M059J (cell line): Measurements from ENCODE around the gene PIKFYVE. TPM values are rescaled to one million over a fixed set of nuclear protein-coding genes. Genes with fewer than 3 reads are reported as not detected.
A peak's percentile ranks its signal among the peaks of the same experiment; 100 is the strongest.
"Not testable (repeated sequence)": the region's sequence is repeated elsewhere in the genome, so short reads cannot be mapped to it uniquely, and the experiment has no call there.

Source experiments
- DNase-seq: peaks from one replicate; pipeline ENCODE4 v3.0.0-alpha.2; 2012; ENCODE audit warnings: low read depth
- total RNA-seq: library from RNA; depleted of rRNA; stranded (reverse); fragments of >200 nt; shearing (Covaris generic); gene quantifications from 2 replicates; pipeline ENCODE4 v1.2.3, GENCODE V29; 2014

PIKFYVE gene
- total RNA-seq, 1 experiment from 2014 or later = 16.6 TPM

DNA sequence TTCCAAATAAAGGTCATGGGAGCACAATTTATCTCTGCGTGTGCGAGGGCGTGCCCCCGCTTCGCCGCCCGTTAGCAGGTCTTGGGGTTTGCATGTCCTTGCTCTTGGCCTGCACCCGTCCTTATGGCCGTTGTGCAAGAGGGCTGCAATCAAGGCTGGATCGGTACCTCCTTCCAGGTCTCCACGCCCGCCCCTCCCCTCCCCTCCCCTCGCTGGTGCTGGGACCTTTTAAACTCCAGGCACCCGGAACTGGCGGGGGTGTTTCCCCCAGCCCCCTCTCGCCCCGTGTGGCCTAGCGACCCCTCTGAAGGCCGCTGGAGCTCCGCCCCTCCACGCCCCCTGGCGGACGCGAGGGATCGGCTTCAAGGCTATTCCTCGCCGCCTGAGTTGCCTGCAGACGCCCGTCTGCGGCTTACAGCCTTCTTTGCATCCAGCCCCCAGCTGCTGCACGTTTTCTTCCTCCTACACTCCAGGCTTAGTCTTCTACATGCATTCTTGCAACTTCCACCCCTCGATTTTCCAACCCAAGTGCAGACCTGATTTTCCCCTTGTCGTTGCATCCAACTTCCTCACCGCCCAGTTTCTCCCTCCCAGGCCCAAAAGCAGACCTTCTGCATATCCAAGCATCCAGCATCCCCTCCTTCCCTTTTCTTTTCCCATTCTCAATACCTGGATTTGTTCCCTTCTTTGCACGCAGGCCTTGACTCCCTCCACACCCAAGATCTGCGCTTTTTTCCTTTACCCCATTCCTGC is 11.8 kb upstream of the PIKFYVE start:
- peak; percentile 67 for DNase-seq

DNA sequence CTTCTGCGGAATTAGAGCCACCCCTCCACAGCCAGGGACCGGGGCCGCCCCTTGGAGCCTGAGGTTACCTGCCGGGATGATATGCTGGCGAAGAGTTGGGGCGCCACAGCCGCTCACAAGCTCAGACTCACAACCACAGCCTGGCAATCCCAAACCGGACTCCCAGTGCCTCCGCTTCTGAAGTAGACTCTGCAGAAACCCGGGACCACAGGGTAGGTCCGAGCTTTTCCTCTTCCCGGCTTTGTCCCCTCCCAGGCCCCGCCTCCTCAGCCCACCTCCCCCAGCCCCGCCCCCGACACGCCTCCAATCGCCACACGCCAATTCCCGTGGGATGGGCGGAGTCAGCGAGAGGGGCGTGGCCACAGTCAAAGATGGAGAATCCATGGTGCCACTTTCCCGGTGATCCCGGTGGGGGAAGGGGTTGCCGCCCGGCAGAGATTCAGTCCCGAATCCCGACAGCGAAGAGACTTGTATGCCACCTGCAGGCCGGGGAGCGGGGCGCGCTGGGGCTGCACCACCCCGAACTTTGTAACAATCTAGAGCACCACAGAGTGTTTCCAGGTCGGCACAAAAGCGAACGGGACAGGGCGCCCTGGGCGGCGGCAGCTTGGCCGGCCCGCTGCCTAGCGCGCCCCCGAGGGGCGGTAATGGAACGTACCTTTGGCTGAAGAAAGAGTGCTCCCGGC is 11.0 kb upstream of the PIKFYVE start, which contains the start of gene IDH1:
IDH1 (minus strand) TSS at position 201 of the 686 bp plus-strand sequence. CDS start 3,520 bp downstream, outside the sequence.
- DNase-seq = peak; percentile 93

DNA sequence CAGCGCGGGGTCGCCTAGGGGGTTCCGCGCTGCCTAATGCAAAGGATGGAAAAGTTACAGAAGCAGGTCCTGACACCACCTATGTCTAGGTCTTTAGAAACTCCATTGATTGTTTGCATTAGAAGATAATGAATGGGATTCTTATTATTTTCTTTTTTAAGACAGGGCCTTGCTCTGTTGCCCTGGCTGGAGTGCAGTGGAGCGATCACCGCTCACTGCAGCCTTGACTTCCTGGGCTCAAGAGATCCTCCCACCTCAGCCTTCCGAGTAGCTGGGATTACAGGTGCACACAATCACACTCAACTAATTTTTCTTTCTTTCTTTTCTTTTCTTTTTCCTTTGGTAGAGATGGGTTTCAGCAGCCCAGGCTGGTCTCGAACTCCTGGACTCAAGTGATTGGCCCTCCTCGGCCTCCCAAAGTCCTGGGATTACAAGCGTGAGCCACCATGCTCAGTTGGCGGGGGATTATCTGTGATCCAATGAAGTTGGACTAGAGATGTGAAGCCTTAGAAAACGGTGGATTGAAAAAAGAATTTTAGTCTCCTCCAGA is 10.4 kb upstream of the PIKFYVE start:
- no peak for DNase-seq

DNA sequence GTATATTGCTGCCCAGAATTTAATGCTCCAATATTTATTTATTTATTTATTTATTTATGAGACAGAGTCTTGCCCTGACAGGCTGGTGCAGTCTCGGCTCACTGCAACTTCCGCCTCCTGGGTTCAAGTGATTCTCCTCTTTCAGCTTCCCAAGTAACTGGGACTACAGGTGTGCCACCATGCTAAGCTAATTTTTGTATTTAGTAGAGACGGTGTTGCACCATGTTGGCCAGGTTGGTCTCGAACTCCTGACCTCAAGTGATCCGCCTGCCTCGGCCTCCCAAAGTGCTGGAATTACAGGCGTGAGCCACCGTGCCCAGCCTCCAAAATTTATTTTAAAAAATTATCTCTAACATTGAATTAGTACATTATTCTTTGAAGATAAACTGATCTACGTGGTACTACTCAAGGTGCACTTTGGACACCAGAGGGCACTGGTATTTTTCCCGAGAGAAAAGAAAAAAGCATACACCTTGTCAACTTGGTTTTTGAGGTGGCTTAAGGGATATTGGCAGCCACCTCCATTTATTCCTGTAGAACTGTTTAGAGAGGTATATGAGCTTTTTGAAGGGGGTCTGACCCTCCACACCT is 9.8 kb upstream of the PIKFYVE start:
- no peak for DNase-seq

DNA sequence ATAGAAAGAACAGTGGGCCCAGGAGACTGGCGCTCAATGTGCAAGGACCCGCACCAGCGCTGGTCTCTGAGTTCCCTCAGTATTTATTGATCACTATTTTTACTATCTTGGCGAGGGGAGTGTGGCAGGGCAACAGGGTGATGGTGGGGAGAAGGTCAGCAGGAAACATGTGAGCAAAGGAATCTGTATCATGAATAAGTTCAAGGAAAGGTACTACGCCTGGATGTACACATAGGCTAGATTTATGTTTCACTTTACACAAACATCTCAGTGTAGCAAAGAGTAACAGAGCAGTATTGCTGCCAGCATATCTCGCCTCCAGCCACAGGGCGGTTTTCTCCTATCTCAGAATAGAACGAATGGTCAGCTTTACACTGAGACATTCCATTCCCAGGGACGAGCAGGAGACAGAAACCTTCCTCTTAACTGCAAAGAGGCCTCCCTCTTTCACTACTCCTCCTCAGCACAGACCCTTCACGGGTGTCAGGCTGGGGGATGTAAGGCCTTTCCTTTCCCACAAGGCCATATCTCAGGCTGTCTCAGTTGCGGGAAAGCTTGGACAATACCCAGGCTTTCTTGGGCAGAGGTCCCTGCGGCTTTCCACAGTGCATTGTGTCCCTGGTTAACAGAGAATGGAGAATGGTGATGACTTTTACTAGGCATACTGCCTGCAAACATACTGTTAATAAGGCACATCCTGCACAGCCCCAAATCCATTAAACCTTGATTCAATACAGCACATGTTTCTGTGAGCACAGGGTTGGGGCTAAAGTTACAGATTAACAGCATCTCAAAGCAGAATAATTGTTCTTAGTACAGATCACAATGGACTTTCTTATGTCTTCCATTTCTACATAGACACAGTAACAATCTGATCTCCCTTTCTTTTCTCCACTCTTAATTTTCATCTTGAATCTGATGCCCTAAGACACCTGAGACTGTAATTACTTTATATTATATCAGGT is 8.9 kb upstream of the PIKFYVE start:
- DNase-seq = not testable (repeated sequence)

DNA sequence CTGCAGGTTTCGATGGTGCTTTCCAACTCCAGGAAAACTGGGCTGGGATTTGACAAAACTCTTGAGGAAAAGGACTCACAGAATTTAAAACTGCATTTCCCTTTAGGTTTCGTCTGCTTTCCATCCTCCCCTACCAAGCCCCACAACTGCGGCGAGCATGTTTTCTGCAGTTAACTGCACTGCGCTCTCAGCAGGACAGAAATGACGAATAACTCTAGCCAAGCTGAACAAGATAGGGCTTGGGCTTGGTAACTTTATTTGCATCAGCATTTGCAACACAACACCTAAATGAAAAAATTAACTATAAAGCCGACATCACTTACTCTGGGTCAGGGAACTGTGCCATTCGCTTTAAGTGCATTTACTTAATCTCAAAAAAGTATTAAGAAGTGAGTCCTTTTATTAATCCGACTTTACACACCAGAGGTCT is 669 bp upstream of the PIKFYVE start:
- peak; percentile 29 for DNase-seq

DNA sequence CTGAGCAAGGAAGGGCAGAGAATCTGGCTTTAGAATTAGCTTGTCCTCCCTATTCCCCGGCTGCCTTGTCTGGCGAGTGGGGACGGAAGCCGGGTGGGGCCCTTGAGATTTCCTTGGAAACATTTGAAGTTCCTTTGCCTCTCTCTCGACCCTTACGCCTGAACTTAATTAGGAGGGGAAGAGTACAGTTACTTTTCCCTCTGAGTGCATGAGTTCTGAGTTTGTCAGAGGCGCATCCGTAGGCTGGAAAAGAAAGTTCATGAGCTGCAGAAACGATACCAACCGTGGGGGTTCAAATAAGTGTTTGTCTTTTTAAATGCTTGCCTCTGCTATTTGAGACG is 468 bp downstream of the PIKFYVE start:
- DNase-seq = no peak

DNA sequence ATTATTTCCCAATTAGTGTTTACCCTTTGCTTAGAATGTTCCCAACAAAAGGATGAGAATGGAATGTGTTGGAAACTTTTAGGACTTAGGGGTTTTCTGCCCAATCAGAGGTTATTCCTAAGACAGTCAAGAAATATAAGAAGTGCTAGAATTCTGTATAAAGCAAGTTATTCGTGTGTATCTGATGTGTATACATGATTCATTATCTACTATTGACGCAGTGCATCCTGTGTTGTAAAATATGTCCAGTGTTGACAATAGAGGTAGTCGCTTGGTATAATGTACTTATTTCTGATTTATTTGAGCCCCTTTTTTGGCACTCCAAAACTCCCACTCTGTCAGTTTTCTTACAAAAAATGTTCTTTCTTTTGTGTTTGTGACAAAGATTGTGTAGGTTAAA is 881 bp downstream of the PIKFYVE start:
- no peak for DNase-seq

DNA sequence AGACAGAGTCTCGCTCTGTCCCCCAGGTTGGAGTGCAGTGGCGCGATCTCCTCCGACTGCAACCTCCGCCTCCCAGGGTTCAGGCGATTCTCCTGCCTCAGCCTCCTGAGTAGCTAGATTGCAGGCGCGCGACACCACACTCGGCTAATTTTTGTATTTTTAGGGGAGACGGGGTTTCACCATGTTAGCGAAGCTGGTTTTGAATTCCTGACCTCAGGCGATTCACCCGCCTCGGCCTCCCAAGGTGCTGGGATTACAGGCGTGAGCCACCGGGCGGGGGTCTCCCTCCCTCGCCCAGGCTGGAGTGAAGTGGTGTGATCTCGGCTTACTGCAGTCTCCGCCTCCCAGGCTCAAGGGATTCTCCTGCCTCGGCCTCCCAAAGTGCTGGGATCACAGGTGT is 1.5 kb downstream of the PIKFYVE start:
- DNase-seq = not testable (repeated sequence)

DNA sequence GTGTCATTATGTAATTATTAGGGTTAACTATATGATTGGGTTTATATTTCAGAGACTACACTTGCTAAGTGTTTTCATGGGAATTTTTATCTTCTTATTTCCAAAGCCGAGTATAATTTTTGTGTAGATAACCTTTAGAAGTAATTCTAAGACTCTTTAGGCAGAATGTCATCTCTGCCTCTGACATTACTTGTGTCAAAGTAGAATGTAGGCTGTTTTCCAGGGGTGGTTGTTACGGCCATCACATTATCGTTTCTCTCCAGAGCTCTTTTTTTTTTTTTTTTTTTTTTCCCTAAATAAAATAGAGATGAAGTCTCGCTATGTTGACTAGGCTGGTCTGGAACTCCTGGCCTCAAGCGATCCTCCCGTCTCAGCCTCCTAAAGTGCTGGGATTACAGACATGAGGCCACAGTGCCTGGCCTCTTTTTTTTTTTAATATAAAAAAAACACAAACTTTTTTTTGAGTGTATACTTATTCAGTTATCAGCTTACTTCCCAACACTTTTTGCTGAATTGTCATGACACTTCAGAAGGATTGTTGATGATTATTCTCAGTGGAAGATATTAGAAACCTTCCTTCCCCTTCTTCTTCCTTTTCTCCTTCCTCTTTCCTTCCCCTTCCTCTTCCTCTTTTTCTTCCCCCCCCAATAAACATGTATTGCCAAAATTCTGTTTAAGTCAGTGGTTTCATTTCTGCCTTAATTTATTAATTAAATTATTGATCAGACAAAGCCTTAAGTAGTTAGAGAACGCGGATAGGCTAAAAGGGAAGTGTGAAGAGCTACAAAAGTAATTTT is 2.3 kb downstream of the PIKFYVE start:
- DNase-seq = no peak

DNA sequence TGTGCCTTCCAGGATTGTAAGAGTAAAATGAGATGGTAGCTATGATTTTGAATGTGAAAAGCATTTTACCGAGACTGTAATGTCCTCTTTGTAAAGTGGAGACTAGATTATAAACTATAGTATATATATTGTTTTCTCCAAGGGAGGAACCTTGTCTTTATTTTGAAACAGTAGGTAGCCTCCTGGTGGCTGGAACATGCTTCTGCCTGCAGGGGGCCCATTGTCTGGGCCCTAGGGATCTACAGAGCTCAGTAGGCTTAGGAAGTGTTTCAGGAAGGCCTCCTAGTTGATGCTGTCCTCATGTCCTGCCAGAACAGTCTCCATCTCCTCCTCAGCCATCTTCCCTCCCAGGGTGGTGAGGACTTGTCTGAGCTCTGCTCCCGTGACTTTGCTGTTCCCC is 3.0 kb downstream of the PIKFYVE start:
- DNase-seq = no peak

DNA sequence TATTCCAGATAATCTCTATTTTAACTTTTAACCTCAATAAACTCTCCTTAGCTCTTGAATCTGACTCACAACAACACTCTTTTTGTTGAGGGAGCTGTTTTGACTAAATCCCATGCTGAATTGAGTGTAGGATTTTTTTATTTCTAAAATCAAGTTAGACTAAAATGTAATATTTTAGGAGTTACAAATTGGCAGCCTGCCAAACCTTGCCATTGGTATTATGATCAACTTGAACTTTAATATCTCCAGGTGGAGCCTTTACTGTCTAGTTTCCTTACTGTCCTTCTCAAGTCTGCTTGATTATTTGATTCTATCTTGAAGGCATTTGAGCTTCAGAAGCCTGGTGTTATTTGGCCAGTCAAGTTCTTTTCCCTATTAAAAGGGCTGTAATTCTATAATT is 8.7 kb downstream of the PIKFYVE start:
- no peak for DNase-seq

DNA sequence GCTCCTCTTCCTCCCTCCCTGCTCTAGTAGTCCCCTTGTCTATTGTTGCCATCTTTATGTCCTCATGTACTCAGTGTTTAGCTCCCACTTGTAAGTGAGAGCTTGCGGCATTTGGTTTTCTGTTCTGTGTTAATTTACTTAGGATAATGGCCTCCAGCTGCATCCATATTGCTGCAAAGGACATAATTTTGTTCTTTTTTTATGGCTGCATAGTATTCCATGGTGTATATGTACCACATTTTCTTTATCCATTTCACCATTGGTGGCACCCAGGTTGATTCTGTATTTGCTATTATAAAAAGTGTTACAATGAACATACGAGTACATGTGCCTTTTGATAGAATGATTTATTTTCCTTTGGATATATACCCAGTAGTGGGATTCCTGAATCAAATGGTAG is 12.5 kb downstream of the PIKFYVE start:
- DNase-seq = no peak

DNA sequence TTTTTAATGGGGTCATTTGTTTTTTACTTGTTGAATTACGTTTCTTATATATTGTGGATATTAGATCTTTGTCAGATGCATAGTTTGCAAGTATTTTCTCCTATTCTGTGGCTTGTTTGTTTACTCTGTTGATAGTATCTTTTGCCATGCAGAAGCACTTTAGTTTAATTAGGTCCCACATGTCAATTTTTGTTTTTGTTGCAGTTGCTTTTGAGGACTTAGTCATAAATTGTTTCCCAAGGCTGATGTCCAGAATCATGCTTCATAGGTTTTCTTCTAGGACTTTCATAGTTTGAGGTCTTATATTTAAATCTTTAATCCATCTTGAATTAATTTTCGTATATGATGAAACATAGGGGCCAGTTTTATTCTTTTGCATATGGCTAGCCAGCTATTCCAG is 13.2 kb downstream of the PIKFYVE start:
- DNase-seq = peak; percentile 43

DNA sequence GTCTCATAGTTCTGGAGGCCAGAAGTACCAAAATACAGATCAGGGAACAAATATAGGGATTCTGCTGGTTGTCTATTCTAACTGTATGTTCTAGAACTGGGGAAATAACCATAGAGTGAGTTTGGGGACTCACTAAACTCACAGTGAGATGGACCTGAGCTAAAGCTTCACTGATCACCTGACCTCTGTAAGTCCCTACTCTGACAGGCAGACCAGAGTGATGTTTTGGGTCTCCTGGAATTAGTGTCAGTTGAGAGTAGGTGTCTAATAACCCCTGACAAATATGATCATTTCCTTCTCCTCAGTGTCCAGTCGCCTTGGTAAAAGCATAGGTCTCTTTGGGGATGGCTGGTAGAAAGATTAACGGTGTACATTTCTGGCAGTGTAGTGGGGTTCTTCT is 14.2 kb downstream of the PIKFYVE start:
- no peak for DNase-seq

DNA sequence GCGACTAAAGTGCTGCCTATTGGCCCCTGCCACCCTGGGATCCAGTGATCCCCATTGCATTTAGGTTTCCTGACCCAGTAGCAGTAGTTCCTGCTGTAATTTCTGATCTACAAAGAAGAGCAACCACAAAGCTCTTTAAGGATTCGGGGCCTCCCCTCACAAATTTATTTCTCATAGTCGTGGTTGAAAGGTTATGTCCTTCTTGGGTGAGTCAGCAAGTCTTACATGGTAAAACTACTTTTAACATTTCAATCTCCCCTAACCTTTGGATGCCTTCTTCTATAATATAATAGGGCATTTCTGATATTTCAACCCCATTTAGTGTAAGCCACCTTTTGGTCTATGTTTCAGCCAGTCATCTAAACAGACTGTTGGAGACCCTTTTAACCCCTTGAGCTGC is 14.9 kb downstream of the PIKFYVE start:
- DNase-seq = peak; percentile 76

DNA sequence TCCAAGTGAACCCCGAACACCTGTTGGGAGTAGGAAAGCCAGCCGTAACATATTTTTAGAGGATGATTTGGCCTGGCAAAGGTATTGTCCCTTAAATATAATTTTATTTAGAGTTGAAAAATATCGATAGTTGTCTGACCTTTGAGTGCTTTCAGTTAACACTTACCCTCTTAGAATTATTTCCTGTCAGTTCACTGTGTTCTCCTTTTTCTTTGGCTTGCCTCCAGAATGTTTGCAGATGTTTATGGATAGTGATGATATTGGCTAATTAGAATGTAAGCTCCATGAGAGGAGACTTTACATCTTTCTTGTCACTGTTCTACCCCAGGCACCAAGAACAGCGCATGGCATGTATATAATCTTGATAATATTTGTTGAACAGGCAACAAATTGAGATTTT is 19.8 kb downstream of the PIKFYVE start:
- no peak for DNase-seq

DNA sequence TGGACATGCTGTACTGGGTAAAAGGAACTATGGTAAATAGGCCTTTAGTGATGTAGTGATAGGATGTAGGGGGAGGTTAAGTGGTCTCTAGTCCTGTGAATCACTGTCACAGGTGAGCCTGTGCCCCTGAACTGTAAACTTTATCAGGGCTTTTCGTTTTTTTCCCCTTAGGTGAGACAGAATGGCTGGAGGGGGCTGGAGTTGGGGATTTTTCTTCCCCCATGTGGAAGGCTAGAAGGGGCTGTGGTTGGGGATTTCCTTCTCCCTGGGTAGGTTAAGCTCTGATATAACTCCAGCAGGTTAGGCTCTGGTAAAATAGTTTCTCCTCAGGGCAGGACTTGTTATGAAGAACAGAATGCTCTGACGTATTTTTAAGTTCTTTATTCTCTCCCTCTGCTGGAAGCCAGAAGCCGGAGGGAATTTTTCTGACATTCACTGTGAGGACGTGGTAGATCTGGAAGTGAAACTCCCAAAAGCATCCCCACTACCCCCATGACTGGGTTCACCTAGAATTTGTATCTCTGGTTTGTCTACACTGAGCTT is 28.5 kb downstream of the PIKFYVE start:
- DNase-seq = no peak

DNA sequence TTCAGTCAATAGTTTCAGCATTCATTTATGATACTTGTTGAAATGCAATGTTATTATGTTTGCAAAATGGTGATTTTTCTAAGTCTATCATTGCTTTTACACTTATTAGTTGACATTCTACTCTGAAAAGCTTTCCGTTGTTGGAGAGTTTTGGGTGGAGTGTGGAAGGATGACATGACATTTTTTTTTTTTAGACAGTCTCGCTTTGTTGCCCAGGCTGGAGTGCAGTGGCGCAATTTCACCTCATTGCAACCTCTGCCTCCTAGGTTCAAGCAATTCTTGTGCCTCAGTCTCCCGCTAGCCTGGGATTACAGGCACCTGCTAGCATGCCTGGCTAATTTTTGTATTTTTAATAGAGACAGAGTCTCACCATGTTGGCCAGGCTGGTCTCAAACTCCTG is 29.8 kb downstream of the PIKFYVE start:
- no peak for DNase-seq

DNA sequence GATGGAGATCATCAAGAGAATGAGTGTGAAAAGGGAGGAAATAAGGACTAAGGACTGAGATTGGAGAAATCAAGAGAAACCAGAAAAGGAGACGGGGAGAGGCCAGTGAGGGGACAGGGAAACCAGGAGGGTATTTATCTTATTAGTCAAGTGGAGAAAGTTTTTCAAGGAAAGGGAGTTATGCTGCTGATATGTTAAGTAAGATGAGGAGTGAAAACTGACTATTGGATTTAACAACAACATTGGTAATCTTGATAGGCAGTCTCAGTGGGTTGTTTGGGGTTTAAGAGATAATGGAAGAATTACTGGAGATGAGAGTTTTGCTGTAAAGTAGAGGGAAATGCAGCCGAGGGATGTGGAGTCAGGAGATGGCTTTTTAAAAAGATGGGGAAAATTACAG is 30.6 kb downstream of the PIKFYVE start:
- no peak for DNase-seq
